Testis (tissue), 3 donors: ENCODE results near the gene SIL1. TPM values are rescaled to one million over a fixed set of nuclear protein-coding genes. Genes with fewer than 3 reads are reported as not detected.
A peak's percentile ranks its signal among the peaks of the same experiment; 100 is the strongest.
"Not testable (repeated sequence)": the region's sequence is repeated elsewhere in the genome, so short reads cannot be mapped to it uniquely, and the experiment has no call there.

Experiments used
- DNase-seq: peaks from one replicate; pipeline ENCODE4 v3.0.0-alpha.2; 2019
- H3K27ac ChIP-seq, 2 donors: fragments of 200-600 bp; sonication (generic); one replicate each; pipeline ENCODE4 v1.5.1; 2019
- H3K27me3 ChIP-seq: fragments of 200-600 bp; sonication (generic); one replicate; pipeline ENCODE4 v1.5.1; 2019
- H3K36me3 ChIP-seq: fragments of 200-600 bp; sonication (generic); one replicate; pipeline ENCODE4 v1.5.1; 2017; ENCODE audit warnings: low read depth; ENCODE audit errors: missing control alignments
- H3K4me1 ChIP-seq: fragments of 200-600 bp; sonication (generic); one replicate; pipeline ENCODE4 v1.5.1; 2019
- H3K4me3 ChIP-seq, 2 donors: fragments of 200-600 bp; sonication (generic); one replicate each; pipeline ENCODE4 v1.5.1; 2017 to 2019
- H3K9me3 ChIP-seq: fragments of 200-600 bp; sonication (generic); one replicate; pipeline ENCODE4 v1.5.1; 2017
- CTCF ChIP-seq, 3 experiments: fragments of 450-650 bp in 2 of 3; fragments of 200-600 bp in 1 of 3; sonication (generic) in 1 of 3; IDR thresholded peaks; one replicate each; pipeline ENCODE4 v1.5.1; 2016 to 2019; ENCODE audit warnings: antibody characterized with exemption in 3 of 3, mild to moderate bottlenecking in 2 of 3, moderate library complexity in 1 of 3
- POLR2A ChIP-seq: fragments of 450-650 bp; IDR thresholded peaks from one replicate; pipeline ENCODE4 v1.6.1; 2017; ENCODE audit warnings: antibody characterized with exemption, mild to moderate bottlenecking, moderate library complexity
- WGBS, 2 donors: methylation state at CpG; one replicate each; pipeline ENCODE4 v1.1.5; 2018; 5-methylcytosine and 5-hydroxymethylcytosine counted together
- intact Hi-C: fragments of 100-400 bp; cut with DNase I; formaldehyde crosslinking; loops from one replicate; pipeline ENCODE4 v1.15.1; 2023; ENCODE audit warnings: low total_unique reads
- polyA plus RNA-seq: library from polyadenylated mRNA; stranded (reverse); fragments of 350-450 nt; fragmentation: Illumina TruSeq; extraction: RNeasy Lipid Tissue Mini Kit (QIAGEN cat#74804); gene quantifications from one replicate; pipeline ENCODE4 v1.2.3, GENCODE V29; 2014; ENCODE audit warnings: low read depth, low replicate concordance; ENCODE audit not compliant: insufficient read depth
- total RNA-seq, 2 donors: library from RNA; depleted of rRNA; stranded (reverse); fragments of >200 nt; gene quantifications; one replicate each; pipeline ENCODE4 v1.2.3, GENCODE V29; 2016

Gene SIL1
- total and polyA plus RNA-seq, 3 donors from 2014 or later, result 86.5 to 116 (median 98.2) TPM

- no peak overlapping the region for H3K27ac ChIP-seq
- H3K36me3 ChIP-seq, result no peaks in the 10 kb centered on the region
- no peak for DNase-seq
- no peak for TF ChIP-seq CTCF (IDR thresholded peaks at IDR 0.05)
- TF ChIP-seq POLR2A, result no peak
- intact Hi-C loops, result no loop called here
- H3K4me1 ChIP-seq, result peaks cover 19% of the 10 kb centered on the region
- no peak overlapping the region for H3K4me3 ChIP-seq
- H3K9me3 ChIP-seq, result no peaks in the 10 kb centered on the region
- no peaks in the 10 kb centered on the region for H3K27me3 ChIP-seq
- 97% methylated on average over 1 of the region's 1 CpG for WGBS, 2 donors
Measured at GRCh38 chr5:139062910-139063663, 135.1 kb downstream of the SIL1 start.

DNA sequence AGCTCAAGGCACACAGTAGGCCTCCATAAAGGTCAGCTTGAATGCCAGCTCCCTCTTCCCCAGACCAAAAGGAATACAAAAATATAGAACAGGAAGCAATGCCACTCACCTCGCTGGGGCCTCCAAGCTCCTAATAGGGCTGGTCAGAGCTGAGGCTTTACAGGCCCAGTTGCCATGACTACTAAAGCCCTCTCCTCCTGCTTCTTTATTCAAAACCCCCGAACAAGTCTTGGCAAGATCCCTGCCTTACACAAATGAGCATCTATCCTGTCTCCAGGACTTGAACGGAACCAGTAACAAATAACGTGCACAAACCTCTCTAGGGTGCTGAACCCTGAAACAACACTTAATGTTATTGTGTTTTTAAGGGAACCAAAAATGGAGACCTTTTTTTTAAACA is 136.3 kb downstream of the SIL1 start:
- H3K9me3 ChIP-seq, result no peaks in the 10 kb centered on the region
- H3K4me1 ChIP-seq, result peaks cover 19% of the 10 kb centered on the region
- no peak for DNase-seq
- WGBS, 2 donors, result 80 to 87% methylated on average over 4 of the region's 4 CpGs
- H3K27ac ChIP-seq, result peak overlapping the region; percentile 52 to 68
- intact Hi-C loops, result no loop called here
- H3K4me3 ChIP-seq, result no peak overlapping the region
- no peaks in the 10 kb centered on the region for H3K36me3 ChIP-seq
- TF ChIP-seq CTCF (IDR thresholded peaks at IDR 0.05) (no peak), POLR2A (no peak)
- no peaks in the 10 kb centered on the region for H3K27me3 ChIP-seq

DNA sequence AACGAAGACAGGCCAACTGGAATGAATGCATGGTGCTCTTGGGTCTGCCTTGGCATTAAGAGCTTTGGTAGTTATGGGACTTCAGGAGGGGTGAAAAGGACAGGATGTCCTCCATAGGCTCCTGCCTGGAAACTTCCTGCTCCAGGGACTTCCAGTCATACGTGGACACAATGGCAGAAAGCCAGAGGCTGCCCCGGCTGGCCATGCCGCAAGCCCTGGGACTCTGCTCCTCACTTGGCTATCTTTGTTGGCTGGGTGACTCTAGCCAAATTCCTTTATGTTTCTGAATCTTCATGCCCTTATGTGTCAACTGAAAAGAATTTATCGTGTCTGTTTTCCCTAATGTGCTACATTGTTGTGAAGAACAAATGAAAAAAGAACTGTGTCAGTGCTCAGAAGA is 136.9 kb downstream of the SIL1 start:
- Histone ChIP-seq H3K9me3 (no peaks in the 10 kb centered on the region), H3K4me1 (peaks cover 19% of the 10 kb centered on the region), H3K27ac (peak overlapping the region; percentile 8 to 68), H3K27me3 (no peaks in the 10 kb centered on the region), H3K36me3 (no peaks in the 10 kb centered on the region), H3K4me3 (no peak overlapping the region)
- intact Hi-C loops, result no loop called here
- peak; percentile 89 for DNase-seq
- no peak for TF ChIP-seq CTCF (IDR thresholded peaks at IDR 0.05)
- no peak for TF ChIP-seq POLR2A
- WGBS, 2 donors, result 19 to 26% methylated on average over 5 of the region's 5 CpGs

DNA sequence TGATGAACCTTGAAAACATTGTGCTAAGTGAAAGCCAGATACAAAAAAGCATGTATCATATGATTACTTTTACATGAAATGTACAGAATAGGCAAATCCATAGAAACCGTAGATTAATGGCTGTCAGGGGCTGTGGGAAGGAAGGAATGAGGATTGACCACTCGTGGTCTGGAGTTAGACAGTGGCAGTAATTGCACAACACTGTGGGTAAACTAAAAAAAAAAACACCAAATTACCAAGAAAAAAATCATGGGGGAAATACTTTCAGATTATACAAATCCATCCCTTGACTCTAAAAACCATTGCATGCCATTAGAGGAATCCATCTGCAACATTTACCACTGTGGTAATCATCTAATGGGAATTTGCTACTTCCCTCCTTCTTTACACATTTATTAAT is 140.0 kb downstream of the SIL1 start:
- TF ChIP-seq POLR2A, result no peak
- TF ChIP-seq CTCF (IDR thresholded peaks at IDR 0.05), result no peak
- Histone ChIP-seq H3K9me3 (no peaks in the 10 kb centered on the region), H3K27me3 (no peaks in the 10 kb centered on the region), H3K27ac (no peak overlapping the region), H3K4me1 (peaks cover 14% of the 10 kb centered on the region), H3K36me3 (no peaks in the 10 kb centered on the region), H3K4me3 (no peak overlapping the region)
- 88 to 91% methylated on average over 2 of the region's 2 CpGs for WGBS, 2 donors
- intact Hi-C loops, result no loop called here
- no peak for DNase-seq

DNA sequence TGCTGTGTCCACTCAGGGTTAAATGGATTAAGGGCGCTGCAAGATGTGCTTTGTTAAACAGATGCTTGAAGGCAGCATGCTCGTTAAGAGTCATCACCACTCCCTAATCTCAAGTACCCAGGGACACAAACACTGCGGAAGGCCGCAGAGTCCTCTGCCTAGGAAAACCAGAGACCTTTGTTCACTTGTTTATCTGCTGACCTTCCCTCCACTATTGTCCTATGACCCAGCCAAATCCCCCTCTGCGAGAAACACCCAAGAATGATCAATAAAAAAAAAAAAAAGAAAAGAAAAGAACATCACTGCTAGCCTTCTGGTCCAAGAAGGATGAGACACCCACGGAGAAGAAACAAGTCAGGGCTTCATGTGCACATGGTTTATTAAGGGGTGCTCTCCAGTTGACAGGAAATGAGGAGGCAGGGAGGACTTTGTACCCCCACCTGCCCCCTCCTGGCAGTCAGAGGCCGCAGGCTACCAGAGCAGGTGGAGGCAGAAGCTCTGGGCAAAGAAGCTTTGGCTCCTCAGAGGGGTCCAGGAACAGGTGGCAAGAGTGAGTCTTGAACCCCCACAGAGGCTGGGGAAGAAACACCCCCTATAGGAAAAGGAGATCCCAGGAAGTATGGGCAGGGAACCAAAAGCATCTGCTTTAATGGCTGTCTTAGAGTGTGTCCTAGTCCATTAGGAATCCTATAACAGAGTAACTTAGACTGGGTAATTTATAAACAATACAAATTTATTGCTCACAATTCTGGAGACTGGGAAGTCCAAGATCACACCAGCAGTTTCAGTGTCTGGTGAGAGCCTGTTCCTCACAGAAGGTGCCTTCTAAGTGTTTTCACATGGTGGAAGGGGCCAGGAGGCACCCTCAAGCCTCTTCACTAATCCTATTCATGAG is 140.9 kb downstream of the SIL1 start:
- DNase-seq, result not testable (repeated sequence)
- WGBS, 2 donors, result 72 to 81% methylated on average over 3 to 6 of the region's 7 CpGs

More for the DNA sequence above, 140.9 kb downstream of the SIL1 start:
- intact Hi-C loops, H3K27ac ChIP-seq, H3K9me3 ChIP-seq, H3K36me3 ChIP-seq, H3K27me3 ChIP-seq, H3K4me3 ChIP-seq: not testable (repeated sequence)
- peaks cover 14% of the 10 kb centered on the region for H3K4me1 ChIP-seq
